Measurements from ENCODE around the gene MSH3.

DNA sequence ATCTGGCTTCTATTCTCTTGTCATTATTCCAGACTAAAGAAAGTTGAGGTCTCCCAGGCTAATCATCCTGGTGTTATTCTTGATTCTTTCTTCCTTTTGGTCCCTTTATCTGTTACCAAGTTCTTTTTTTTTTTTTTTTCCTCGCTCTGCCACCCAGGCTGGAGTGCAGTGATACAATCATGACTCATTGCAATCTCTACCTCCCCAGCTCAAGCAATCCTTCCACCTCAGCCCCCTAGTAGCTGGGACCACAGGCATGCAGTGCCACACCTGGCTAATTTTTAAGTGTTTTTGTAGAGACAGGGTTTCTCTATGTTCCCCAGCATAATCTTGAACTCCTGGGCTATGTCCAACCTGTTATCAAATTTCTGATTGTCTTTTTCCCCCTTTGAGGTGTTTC lies 126.9 kb downstream of the MSH3 start:
- TF ChIP-seq ZNF292 (tag by site-specific recombination; IDR thresholded peaks at IDR 0.05; ENCODE audit: borderline replicate concordance, low read depth) (no peak), ZNF133 (tag by site-specific recombination; IDR thresholded peaks at IDR 0.05) (no peak), ZNF311 (tag by site-specific recombination; IDR thresholded peaks at IDR 0.05; ENCODE audit: borderline replicate concordance) (no peak), ZEB2 (tag by site-specific recombination; IDR thresholded peaks at IDR 0.05) (no peak)
- TF ChIP-seq, protein P1, sequence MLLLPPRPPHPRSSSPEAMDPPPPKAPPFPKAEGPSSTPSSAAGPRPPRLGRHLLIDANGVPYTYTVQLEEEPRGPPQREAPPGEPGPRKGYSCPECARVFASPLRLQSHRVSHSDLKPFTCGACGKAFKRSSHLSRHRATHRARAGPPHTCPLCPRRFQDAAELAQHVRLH (tag by site-specific recombination; IDR thresholded peaks at IDR 0.05) = no peak
- TF ChIP-seq, protein P2, sequence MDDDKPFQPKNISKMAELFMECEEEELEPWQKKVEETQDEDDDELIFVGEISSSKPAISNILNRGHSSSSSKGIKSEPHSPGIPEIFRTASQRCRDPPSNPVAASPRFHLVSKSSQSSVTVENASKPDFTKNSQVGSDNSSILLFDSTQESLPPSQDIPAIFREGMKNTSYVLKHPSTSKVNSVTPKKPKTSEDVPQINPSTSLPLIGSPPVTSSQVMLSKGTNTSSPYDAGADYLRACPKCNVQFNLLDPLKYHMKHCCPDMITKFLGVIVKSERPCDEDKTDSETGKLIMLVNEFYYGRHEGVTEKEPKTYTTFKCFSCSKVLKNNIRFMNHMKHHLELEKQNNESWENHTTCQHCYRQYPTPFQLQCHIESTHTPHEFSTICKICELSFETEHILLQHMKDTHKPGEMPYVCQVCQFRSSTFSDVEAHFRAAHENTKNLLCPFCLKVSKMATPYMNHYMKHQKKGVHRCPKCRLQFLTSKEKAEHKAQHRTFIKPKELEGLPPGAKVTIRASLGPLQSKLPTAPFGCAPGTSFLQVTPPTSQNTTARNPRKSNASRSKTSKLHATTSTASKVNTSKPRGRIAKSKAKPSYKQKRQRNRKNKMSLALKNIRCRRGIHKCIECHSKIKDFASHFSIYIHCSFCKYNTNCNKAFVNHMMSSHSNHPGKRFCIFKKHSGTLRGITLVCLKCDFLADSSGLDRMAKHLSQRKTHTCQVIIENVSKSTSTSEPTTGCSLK (tag by site-specific recombination; IDR thresholded peaks at IDR 0.05) = no peak

Measured in HEK293 (cell line).